ENCODE measurements around the gene MMP14.

DNA sequence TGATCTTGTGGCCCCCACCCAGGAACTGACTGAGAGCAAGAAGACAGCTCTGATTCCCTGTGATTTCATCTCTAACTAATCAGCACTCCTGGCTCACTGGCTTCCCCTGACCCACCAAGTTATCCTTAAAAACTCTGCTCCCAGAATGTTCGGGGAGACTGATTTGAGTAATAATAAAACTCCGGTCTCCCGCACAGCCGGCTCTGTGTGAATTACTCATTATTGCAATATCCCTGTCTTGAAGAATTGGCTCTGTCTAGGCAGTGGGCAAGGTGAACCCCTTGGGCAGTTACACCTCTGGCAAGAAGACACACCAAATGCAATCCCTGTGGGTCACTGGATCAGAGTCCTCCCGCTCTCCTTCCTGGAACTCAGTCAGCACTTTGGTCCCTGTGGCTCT lies 42.4 kb upstream of the MMP14 start:
- TF ChIP-seq, protein P1, sequence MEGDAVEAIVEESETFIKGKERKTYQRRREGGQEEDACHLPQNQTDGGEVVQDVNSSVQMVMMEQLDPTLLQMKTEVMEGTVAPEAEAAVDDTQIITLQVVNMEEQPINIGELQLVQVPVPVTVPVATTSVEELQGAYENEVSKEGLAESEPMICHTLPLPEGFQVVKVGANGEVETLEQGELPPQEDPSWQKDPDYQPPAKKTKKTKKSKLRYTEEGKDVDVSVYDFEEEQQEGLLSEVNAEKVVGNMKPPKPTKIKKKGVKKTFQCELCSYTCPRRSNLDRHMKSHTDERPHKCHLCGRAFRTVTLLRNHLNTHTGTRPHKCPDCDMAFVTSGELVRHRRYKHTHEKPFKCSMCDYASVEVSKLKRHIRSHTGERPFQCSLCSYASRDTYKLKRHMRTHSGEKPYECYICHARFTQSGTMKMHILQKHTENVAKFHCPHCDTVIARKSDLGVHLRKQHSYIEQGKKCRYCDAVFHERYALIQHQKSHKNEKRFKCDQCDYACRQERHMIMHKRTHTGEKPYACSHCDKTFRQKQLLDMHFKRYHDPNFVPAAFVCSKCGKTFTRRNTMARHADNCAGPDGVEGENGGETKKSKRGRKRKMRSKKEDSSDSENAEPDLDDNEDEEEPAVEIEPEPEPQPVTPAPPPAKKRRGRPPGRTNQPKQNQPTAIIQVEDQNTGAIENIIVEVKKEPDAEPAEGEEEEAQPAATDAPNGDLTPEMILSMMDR (IDR thresholded peaks at IDR 0.05) = no peak
- TF ChIP-seq POLR2A (IDR thresholded peaks at IDR 0.05) = no peak

Data from lower leg skin (tissue), 3 donors.